GM19023 (cell line): ENCODE data around the gene TCF7L1.
A peak's percentile ranks its signal among the peaks of the same experiment; 100 is the strongest.
"Not testable (repeated sequence)": the region's sequence is repeated elsewhere in the genome, so short reads cannot be mapped to it uniquely, and the experiment has no call there.

Source experiments
- ATAC-seq: cut with Tn5 transposase; IDR thresholded peaks from one replicate; pipeline ENCODE4 v1.9.1; 2021; ENCODE audit warnings: mild to moderate bottlenecking, moderate library complexity; ENCODE audit not compliant: unreplicated experiment

TCF7L1 gene

GRCh38 chr2:85340034-85340892 is 207.1 kb downstream of the TCF7L1 start:
- ATAC-seq = no peak

- ATAC-seq = no peak
Observed at GRCh38 chr2:85341269-85342029, 208.3 kb downstream of the TCF7L1 start.

- no peak for ATAC-seq
Observed at GRCh38 chr2:85342156-85342555, 209.0 kb downstream of the TCF7L1 start.

GRCh38 chr2:85343207-85343895 is 210.2 kb downstream of the TCF7L1 start:
- ATAC-seq = not testable (repeated sequence)

- ATAC-seq = no peak
Observed at GRCh38 chr2:85344356-85344954, 211.3 kb downstream of the TCF7L1 start.

- ATAC-seq = no peak
Observed at GRCh38 chr2:85347599-85347998, 214.4 kb downstream of the TCF7L1 start.

GRCh38 chr2:85353876-85354285 is 220.7 kb downstream of the TCF7L1 start:
- ATAC-seq = peak; percentile 13

GRCh38 chr2:85354286-85355072 is 221.3 kb downstream of the TCF7L1 start, which contains the start of the genes ELMOD3 and RETSAT:
Gene ELMOD3 (plus strand): TSS chr2:85354769. CDS start chr2:85357199, 2,430 bp downstream.
Gene RETSAT (minus strand): TSS chr2:85354528. CDS start chr2:85354507, 21 bp downstream.
- peak; percentile 96 for ATAC-seq

- peak; percentile 12 for ATAC-seq
Observed at GRCh38 chr2:85355073-85355410, 221.8 kb downstream of the TCF7L1 start.

- ATAC-seq = no peak
Observed at GRCh38 chr2:85355521-85355920, 222.3 kb downstream of the TCF7L1 start.

GRCh38 chr2:85356186-85356585 is 223.0 kb downstream of the TCF7L1 start:
- no peak for ATAC-seq

- ATAC-seq = no peak
Observed at GRCh38 chr2:85357736-85358135, 224.5 kb downstream of the TCF7L1 start.
